Pancreas (tissue), 10 donors: ENCODE results near the gene NR3C2. TPM values are rescaled to one million over a fixed set of nuclear protein-coding genes. Genes with fewer than 3 reads are reported as not detected.
"Not testable (repeated sequence)": the region's sequence is repeated elsewhere in the genome, so short reads cannot be mapped to it uniquely, and the experiment has no call there.

Experiments
- ATAC-seq, 4 donors: fragments of 200-7000 bp; cut with Tn5 transposase; one replicate each; pipeline versions ENCODE4 v1.8.0 to v1.9.1; 2020; ENCODE audit warnings: mild to moderate bottlenecking in 4 of 4, moderate library complexity in 4 of 4
- DNase-seq, 6 donors: peaks; one replicate each; pipeline ENCODE4 v3.0.0-alpha.2; 2020
- FAIRE-seq: peaks from 2 replicates; lab custom pipeline; 2012; peaks lifted over from hg19 to GRCh38; lab: Jason Lieb, UNC
- H3K27ac ChIP-seq, 4 donors: fragments of 200-600 bp; sonication (generic); 1 replicate in 3 of 4; 2 replicates in 1 of 4; pipeline versions ENCODE4 v1.5.0 to v1.8.0; 2020
- H3K27me3 ChIP-seq, 4 donors: fragments of 200-600 bp; one replicate each; pipeline ENCODE4 v1.8.0; 2021
- H3K36me3 ChIP-seq, 3 donors: fragments of 200-600 bp; sonication (generic) in 1 of 3; one replicate each; pipeline versions ENCODE4 v1.5.0 to v1.8.0; 2020 to 2021
- H3K4me1 ChIP-seq, 3 donors: fragments of 200-600 bp; one replicate each; pipeline ENCODE4 v1.8.0; 2021
- H3K4me3 ChIP-seq, 4 donors: fragments of 200-600 bp; sonication (generic) in 2 of 4; one replicate each; pipeline versions ENCODE4 v1.5.0 to v1.8.0; 2020 to 2021
- H3K9me3 ChIP-seq, 4 donors: fragments of 200-600 bp; one replicate each; pipeline ENCODE4 v1.8.0; 2021
- CTCF ChIP-seq, 4 donors: fragments of 200-600 bp; sonication (generic) in 3 of 4; IDR thresholded peaks; one replicate each; pipeline versions ENCODE4 v1.5.0 to v1.8.0; 2021; ENCODE audit warnings: antibody characterized with exemption in 4 of 4
- WGBS, 2 donors: extraction: QIAGEN DNeasy Blood & Tissue Kit; methylation state at CpG; one replicate each; pipeline ENCODE4 v1.1.7; 2013; 5-methylcytosine and 5-hydroxymethylcytosine counted together
- intact Hi-C, 3 donors: fragments of 100-400 bp; cut with DNase I; formaldehyde crosslinking; loops; one replicate each; pipeline versions ENCODE4 v1.11.1 to v1.14.2; 2022
- polyA plus RNA-seq, 2 donors: library from polyadenylated mRNA; stranded (reverse); fragments of 200-250 nt; gene quantifications; one replicate each; pipeline ENCODE4 v1.2.3, GENCODE V29; 2013
- total RNA-seq, 6 donors: library from RNA; stranded (reverse); fragmentation: NEBNext Ultra II Directional in 4 of 6; extraction: Animal tissue kit (Norgen Biotek cat#: 25700) in 4 of 6; gene quantifications; one replicate each; pipeline versions ENCODE4 v1.2.1 to v1.2.4, GENCODE V29; 2021 to 2023
- donor health status: healthy with polysubstance abuse.
- donor health status: DM: no; HTN: no; CAD: no; lungs with moderate emphysema.
- donor health status: DM: no; HTN: no; CAD: no.
- donor health status: control.
- donor health status: control.
- donor health status: Bipolar disorder and iron deficiency.
- donor health status: DM: yes; HTN: yes; CAD: no.
- donor health status: DM: no; HTN: no; CAD: no.
- donor health status: DM: no; HTN: no; CAD: no.
- donor health status: DM: yes; HTN: yes; CAD: no.

The NR3C2 gene
- total and polyA plus RNA-seq, 8 donors, result 2.5 to 15.7 (median 12.5) TPM

- intact Hi-C loops, result no loop called here
- WGBS, 2 donors, result 93 to 96% methylated on average over 1 of the region's 1 CpG
- no peaks in the 10 kb centered on the region for H3K27me3 ChIP-seq
- DNase-seq, result no peak
- no peak overlapping the region for H3K27ac ChIP-seq
- no peak for ATAC-seq
- TF ChIP-seq CTCF (IDR thresholded peaks at IDR 0.05), result no peak
- FAIRE-seq, result no peak
- no peak overlapping the region for H3K4me3 ChIP-seq
- H3K9me3 ChIP-seq, result no peaks in the 10 kb centered on the region
- H3K4me1 ChIP-seq, result no peaks in the 10 kb centered on the region
- peaks cover 0 to 13% (median 0%) of the 10 kb centered on the region in 3 donors for H3K36me3 ChIP-seq
These were observed 246.1 kb downstream of the NR3C2 start for GRCh38 chr4:148196164-148196563.

GRCh38 chr4:148192526-148192925, 249.7 kb downstream of the NR3C2 start:
- no peak for FAIRE-seq
- ATAC-seq, result no peak
- Histone ChIP-seq H3K27me3 (no peaks in the 10 kb centered on the region), H3K36me3 (peaks cover 0 to 13% (median 0%) of the 10 kb centered on the region in 3 donors), H3K4me1 (no peaks in the 10 kb centered on the region), H3K4me3 (no peak overlapping the region), H3K9me3 (no peaks in the 10 kb centered on the region), H3K27ac (no peak overlapping the region)
- TF ChIP-seq CTCF (IDR thresholded peaks at IDR 0.05), result no peak
- 92 to 94% methylated on average over 3 of the region's 3 CpGs for WGBS, 2 donors
- intact Hi-C loops, result no loop called here
- DNase-seq, result no peak

- H3K36me3 ChIP-seq, H3K9me3 ChIP-seq, ATAC-seq, H3K4me3 ChIP-seq, H3K4me1 ChIP-seq, H3K27me3 ChIP-seq, FAIRE-seq, H3K27ac ChIP-seq, intact Hi-C loops, DNase-seq: not testable (repeated sequence)
- 68 to 73% methylated on average over 5 of the region's 5 CpGs for WGBS, 2 donors
These were observed 254.6 kb downstream of the NR3C2 start for GRCh38 chr4:148187454-148188222.

GRCh38 chr4:148184922-148185321, 257.3 kb downstream of the NR3C2 start:
- 95 to 99% methylated on average over 4 of the region's 4 CpGs for WGBS, 2 donors

More at GRCh38 chr4:148184922-148185321, 257.3 kb downstream of the NR3C2 start:
- Histone ChIP-seq H3K36me3 (no peaks in the 10 kb centered on the region), H3K4me1 (peaks cover 0 to 9% (median 4%) of the 10 kb centered on the region in 3 donors), H3K27me3 (no peaks in the 10 kb centered on the region), H3K9me3 (no peaks in the 10 kb centered on the region), H3K4me3 (no peak overlapping the region), H3K27ac (no peak overlapping the region)
- DNase-seq, result no peak
- FAIRE-seq, result no peak
- intact Hi-C loops, result no loop called here
- TF ChIP-seq CTCF (IDR thresholded peaks at IDR 0.05), result no peak
- no peak for ATAC-seq
